PC-3 (cell line): ENCODE measurements around the gene MPP1.

Source experiments
- CTCF ChIP-seq: fragments of 300-600 bp; sonication (generic); conservative IDR thresholded peaks from 2 replicates; pipeline ENCODE4 v1.5.1; 2017; ENCODE audit warnings: antibody characterized with exemption, low read depth, mild to moderate bottlenecking, low read length
- EZH2phosphoT487 ChIP-seq: fragments of 300-600 bp; sonication (generic); IDR thresholded peaks from 2 replicates; pipeline ENCODE4 v1.6.1; 2018; ENCODE audit warnings: mild to moderate bottlenecking, antibody characterized with exemption, low read length, borderline replicate concordance

GRCh38 chrX:154762537-154763296, 42.6 kb downstream of the MPP1 start, which contains the start of gene DKC1:
- TF ChIP-seq CTCF (no peak), EZH2phosphoT487 (no peak)
